ENCODE results near the gene NET1. TPM values are rescaled to one million over a fixed set of nuclear protein-coding genes. Genes with fewer than 3 reads are reported as not detected.

The NET1 gene
- total RNA-seq, 4 donors from 2014 or later: 90.0 to 311 (median 289) TPM

GRCh38 chr10:5476918-5477525 lies 64.7 kb downstream of the NET1 start:
- 85% methylated on average over 13 of the region's 13 CpGs; no CpG with 5 or more reads in 1 of the 2 donors for WGBS, 2 donors (ENCODE audit: low coverage in 1 of 2)
- intact Hi-C loops (cut with DNase I; ENCODE audit: low total_unique reads) (no loop called here), in situ Hi-C loops (cut with MboI; ENCODE audit: low pct_ligation_motif_present in 1 of 4, low pct_unique_long_range_greater_than_20kb in 1 of 4, low sequenced_read_pairs in 3 of 4) (no loop called here)
- H3K27ac ChIP-seq: no peak overlapping the region
- no peak for TF ChIP-seq POLR2AphosphoS5 (IDR thresholded peaks at IDR 0.05)
- no peak for TF ChIP-seq POLR2A (IDR thresholded peaks at IDR 0.05)
- no peak for TF ChIP-seq CTCF (IDR thresholded peaks at IDR 0.05)
- no peak for TF ChIP-seq EP300 (IDR thresholded peaks at IDR 0.05; ENCODE audit: low read depth)
- no peaks in the 10 kb centered on the region for H3K27me3 ChIP-seq
- H3K36me3 ChIP-seq: no peaks in the 10 kb centered on the region
- H3K9me3 ChIP-seq: no peaks in the 10 kb centered on the region
- H3K4me3 ChIP-seq: no peak overlapping the region
- no peak for DNase-seq
- H3K4me1 ChIP-seq: no peaks in the 10 kb centered on the region

GRCh38 chr10:5477948-5478693 lies 65.8 kb downstream of the NET1 start:
- Histone ChIP-seq H3K9me3 (no peaks in the 10 kb centered on the region), H3K4me3 (no peak overlapping the region), H3K27ac (no peak overlapping the region), H3K4me1 (no peaks in the 10 kb centered on the region), H3K36me3 (no peaks in the 10 kb centered on the region), H3K27me3 (no peaks in the 10 kb centered on the region)
- no peak for TF ChIP-seq POLR2AphosphoS5 (IDR thresholded peaks at IDR 0.05)
- TF ChIP-seq CTCF (IDR thresholded peaks at IDR 0.05): no peak
- TF ChIP-seq EP300 (IDR thresholded peaks at IDR 0.05; ENCODE audit: low read depth): no peak
- in situ Hi-C loops (cut with MboI; ENCODE audit: low pct_ligation_motif_present in 1 of 4, low pct_unique_long_range_greater_than_20kb in 1 of 4, low sequenced_read_pairs in 3 of 4): no loop called here
- intact Hi-C loops (cut with DNase I; ENCODE audit: low total_unique reads): no loop called here
- DNase-seq: no peak
- 83% methylated on average over 4 of the region's 11 CpGs; no CpG with 5 or more reads in 1 of the 2 donors for WGBS, 2 donors (ENCODE audit: low coverage in 1 of 2)

GRCh38 chr10:5478694-5479305 lies 66.4 kb downstream of the NET1 start:
- 89 to 95% methylated on average over 7 to 16 of the region's 18 CpGs for whole genome bisulfite sequencing, 2 donors (ENCODE audit: low coverage in 1 of 2)
- Histone ChIP-seq H3K9me3 (no peaks in the 10 kb centered on the region), H3K36me3 (no peaks in the 10 kb centered on the region), H3K27me3 (no peaks in the 10 kb centered on the region), H3K4me3 (no peak overlapping the region), H3K27ac (no peak overlapping the region), H3K4me1 (no peaks in the 10 kb centered on the region)
- no peak for TF ChIP-seq POLR2AphosphoS5 (IDR thresholded peaks at IDR 0.05)
- no peak for TF ChIP-seq EP300 (IDR thresholded peaks at IDR 0.05; ENCODE audit: low read depth)
- no peak for TF ChIP-seq CTCF (IDR thresholded peaks at IDR 0.05)
- no peak for DNase-seq
- in situ Hi-C loops (cut with MboI; ENCODE audit: low pct_ligation_motif_present in 1 of 4, low pct_unique_long_range_greater_than_20kb in 1 of 4, low sequenced_read_pairs in 3 of 4): no loop called here
- intact Hi-C loops (cut with DNase I; ENCODE audit: low total_unique reads): no loop called here

DNA sequence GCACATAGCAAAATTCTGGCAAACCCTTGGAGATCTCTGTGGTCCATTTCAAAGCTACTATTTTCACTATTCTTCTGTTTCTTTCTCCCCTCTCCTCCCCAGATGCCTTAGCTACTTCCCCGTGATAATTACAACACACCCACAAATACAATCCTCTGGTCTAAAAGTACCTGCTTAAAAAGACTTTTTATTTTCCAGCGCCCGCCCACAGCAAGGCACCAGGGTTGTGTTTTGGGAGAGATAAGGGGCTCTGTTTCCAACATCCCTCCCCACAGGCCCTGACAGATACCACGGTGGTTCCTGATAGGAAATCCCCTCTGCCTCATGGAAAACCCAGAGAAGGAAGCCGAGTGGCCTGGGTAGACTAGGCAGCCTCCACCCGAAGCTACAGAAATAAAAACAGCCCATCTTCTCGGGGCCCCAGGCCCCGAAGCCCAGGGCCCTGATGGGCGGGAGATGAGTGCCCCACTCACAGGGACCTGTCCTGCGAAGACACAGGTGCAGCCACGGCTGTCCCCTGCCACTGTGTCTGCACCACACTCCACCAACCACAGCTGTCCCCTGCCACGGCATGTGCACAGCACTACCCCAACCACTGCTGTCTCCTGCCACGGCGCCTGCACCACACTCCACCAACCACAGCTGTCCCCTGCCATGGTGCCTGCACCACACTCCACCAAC lies 67.3 kb downstream of the NET1 start:
- DNase-seq: no peak
- Histone ChIP-seq H3K36me3 (no peaks in the 10 kb centered on the region), H3K4me3 (no peak overlapping the region), H3K27me3 (no peaks in the 10 kb centered on the region), H3K9me3 (no peaks in the 10 kb centered on the region), H3K27ac (no peak overlapping the region), H3K4me1 (no peaks in the 10 kb centered on the region)
- WGBS, 2 donors (ENCODE audit: low coverage in 1 of 2): 65 to 83% methylated on average over 2 to 14 of the region's 14 CpGs
- no peak for TF ChIP-seq POLR2A (IDR thresholded peaks at IDR 0.05)
- no peak for TF ChIP-seq CTCF (IDR thresholded peaks at IDR 0.05)
- TF ChIP-seq EP300 (IDR thresholded peaks at IDR 0.05; ENCODE audit: low read depth): no peak
- no peak for TF ChIP-seq POLR2AphosphoS5 (IDR thresholded peaks at IDR 0.05)
- in situ Hi-C loops (cut with MboI; ENCODE audit: low pct_ligation_motif_present in 1 of 4, low pct_unique_long_range_greater_than_20kb in 1 of 4, low sequenced_read_pairs in 3 of 4): no loop called here
- intact Hi-C loops (cut with DNase I; ENCODE audit: low total_unique reads): no loop called here

All from transverse colon (tissue), 4 donors.